WI38 (cell line): ENCODE data around the gene NTNG2.

Source experiments
- H3K4me3 ChIP-seq: 2 replicates; pipeline ENCODE4 v1.5.1; 2011; ENCODE audit warnings: low read depth, mild to moderate bottlenecking, control low read depth, low read length
- TF ChIP-seq, protein P1 (sequence below): IDR thresholded peaks from 2 replicates; pipeline ENCODE4 v1.5.1; 2012; ENCODE audit warnings: low read depth, mild to moderate bottlenecking, control low read depth, low read length

NTNG2 gene

DNA sequence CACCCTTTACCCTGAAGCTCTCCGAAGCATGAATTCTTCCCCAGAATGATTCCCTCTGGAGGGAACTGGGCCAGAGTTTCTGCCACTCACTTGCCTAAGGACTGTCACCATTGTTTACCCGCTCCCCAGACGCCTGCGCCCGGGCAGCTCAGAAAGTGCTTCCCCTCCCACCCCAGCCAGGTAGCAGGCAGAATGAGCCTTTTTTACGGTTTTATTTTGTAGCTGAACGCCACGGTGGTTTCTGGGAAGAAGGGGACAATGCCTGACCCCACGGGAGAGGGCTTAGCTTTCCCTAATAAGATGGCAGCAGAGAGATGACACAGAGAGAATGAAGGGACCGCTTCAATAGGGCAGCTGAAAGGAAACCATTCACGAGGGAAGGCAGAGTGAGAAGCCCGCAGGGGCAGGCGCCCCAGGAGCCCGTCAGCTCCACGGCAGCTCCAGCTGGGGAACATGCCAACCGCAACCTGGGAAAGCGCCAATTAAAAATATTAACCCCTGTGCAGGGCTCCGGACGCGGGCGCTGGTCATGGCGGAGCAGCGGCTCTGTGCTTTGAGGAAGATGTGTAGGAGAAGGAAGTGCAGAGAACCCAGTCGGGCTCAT is 20.4 kb upstream of the NTNG2 start:
- no peak overlapping the region for H3K4me3 ChIP-seq
- TF ChIP-seq, protein P1, sequence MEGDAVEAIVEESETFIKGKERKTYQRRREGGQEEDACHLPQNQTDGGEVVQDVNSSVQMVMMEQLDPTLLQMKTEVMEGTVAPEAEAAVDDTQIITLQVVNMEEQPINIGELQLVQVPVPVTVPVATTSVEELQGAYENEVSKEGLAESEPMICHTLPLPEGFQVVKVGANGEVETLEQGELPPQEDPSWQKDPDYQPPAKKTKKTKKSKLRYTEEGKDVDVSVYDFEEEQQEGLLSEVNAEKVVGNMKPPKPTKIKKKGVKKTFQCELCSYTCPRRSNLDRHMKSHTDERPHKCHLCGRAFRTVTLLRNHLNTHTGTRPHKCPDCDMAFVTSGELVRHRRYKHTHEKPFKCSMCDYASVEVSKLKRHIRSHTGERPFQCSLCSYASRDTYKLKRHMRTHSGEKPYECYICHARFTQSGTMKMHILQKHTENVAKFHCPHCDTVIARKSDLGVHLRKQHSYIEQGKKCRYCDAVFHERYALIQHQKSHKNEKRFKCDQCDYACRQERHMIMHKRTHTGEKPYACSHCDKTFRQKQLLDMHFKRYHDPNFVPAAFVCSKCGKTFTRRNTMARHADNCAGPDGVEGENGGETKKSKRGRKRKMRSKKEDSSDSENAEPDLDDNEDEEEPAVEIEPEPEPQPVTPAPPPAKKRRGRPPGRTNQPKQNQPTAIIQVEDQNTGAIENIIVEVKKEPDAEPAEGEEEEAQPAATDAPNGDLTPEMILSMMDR: no peak

DNA sequence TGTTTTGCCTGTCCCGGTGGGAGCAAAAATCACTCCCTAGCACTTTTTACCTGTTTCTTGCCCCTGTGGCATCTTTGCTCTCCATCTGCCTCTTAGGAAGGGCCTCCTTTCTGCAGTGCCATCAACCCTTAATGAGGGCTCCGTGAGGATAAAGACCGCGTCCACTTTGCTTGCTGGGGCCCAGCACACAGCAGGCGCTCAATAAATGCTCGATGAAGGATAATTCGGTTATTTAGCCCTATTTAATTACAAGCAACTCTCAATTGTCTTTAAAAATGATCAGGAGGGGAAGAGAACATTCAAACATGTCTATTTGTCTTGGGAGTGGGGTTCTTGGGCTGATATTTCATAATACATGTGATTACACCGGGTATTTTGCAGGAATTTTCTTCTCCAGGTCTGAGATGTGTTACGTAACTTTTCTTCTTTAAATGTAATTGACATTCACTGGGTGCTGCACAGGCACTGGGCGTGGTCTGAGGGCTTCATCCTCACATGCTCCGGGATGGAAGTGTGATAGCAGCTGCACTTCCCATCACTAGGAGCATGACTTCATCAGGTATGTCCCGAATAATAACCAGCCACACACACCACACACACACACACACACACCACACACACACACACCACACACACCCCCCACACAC is 19.8 kb upstream of the NTNG2 start:
- TF ChIP-seq, protein P1: no peak
- H3K4me3 ChIP-seq: no peak overlapping the region

DNA sequence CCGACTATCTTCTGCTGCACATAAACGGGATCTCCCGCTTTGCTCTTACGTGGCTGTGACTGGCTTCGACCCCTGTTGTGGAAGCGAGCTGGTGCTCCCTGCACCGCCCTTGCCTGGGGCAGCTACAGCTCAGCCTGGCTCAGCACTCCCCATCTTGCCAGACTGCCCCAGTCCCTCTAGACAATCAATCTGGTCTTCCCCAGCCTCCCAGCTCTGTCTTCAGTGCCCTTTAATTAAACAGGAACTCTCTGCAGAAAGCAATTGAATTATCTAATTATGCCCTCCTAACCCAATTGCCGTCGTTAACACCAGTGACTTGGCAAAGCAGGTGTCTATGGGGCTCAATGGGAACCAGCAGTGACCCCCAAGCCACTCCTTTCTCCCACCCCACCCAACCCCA is 18.9 kb upstream of the NTNG2 start:
- TF ChIP-seq, protein P1: no peak
- no peak overlapping the region for H3K4me3 ChIP-seq

DNA sequence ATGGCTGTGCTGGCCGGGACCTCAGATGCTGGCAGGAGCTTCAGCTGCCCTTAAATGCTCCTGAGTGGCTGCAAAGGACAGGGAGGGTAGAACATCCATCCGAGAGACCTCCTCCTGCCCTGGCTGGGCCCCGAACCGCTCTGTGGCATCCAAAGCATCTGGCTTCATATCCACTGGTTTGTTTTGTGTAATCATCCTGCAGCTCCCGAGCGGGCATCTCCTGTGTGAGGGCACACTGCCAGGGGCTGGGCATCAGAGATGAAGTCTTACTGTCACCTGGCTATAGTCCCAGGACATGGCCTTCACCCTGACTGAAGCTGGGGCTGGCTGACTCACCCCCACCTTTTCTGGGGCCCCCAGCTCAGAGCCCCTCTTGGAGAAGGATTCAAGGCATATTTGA is 18.5 kb upstream of the NTNG2 start:
- TF ChIP-seq, protein P1: no peak
- no peak overlapping the region for H3K4me3 ChIP-seq

DNA sequence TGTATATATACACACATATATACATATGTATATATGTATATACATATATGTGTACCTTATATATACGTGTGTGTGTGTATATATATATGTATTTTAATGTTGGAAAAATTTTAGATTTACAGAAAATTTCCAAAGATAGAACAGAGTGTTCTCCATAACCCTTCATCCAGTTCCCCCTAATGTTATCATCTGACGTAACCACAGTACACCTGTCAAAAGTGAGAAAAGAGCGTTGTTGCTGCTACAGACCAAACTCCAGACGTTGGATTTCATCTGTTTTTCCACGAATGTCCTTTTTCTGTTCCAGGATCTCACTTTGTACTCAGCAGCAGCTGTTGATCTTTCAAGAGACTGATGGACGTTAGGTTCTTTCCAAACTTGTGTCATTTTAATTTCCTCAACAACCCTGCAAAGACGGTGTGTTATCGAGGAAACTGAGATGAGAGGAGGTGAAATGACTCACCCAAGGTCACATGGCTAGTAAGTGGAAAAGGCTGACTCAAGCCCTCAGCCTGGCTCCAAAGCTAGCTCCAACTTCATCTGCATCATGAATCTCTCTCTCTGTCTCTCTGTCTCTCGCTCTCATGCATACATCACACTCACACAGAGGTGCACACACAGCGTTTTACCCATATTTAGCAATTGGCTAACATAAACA is 17.0 kb upstream of the NTNG2 start:
- TF ChIP-seq, protein P1: no peak
- H3K4me3 ChIP-seq: no peak overlapping the region

DNA sequence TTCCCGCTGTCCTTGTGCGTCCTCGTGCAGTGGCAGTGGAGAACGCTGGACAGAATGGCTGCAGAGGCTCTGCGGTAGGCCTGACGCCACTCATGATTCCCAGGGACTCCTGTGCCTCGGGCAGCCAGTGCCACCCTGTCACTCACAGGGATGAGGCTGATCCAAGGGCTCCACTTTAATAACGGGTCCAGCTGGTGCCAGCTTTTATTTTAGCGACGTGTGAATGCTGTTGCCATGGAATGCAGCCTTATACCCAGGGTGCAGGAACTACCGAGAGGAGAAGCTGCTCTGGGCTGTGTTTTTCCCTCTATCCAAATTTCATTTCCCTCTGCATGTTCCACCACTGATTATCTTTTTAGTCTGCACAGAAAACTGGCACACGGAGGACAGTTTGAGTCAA is 15.8 kb upstream of the NTNG2 start:
- no peak overlapping the region for H3K4me3 ChIP-seq
- TF ChIP-seq, protein P1: no peak

DNA sequence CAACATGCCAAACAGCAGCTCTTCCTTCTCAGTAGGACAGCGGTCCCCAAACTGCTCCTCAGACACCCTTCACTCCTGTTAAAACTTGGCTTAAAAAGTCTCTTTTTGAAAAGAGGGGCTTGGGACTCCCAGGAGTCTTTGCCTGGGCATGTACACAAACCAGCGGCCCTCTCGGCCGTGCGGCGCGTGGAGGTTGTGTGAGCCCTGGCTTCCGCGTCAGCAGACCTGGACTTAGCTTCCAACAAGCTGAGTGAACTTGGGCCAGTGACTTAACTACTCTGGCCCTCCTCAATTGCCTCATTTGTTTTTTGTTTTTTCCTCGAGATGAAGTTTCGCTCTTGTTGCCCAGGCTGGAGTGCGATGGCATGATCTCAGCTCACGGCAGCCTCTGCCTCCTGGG is 15.3 kb upstream of the NTNG2 start:
- TF ChIP-seq, protein P1: no peak
- no peak overlapping the region for H3K4me3 ChIP-seq
